Ovary (tissue), 9 donors: ENCODE data around the gene CNNM2. TPM values are rescaled to one million over a fixed set of nuclear protein-coding genes. Genes with fewer than 3 reads are reported as not detected.
"Not testable (repeated sequence)": the region's sequence is repeated elsewhere in the genome, so short reads cannot be mapped to it uniquely, and the experiment has no call there.

Source experiments
- DNase-seq, 5 donors: peaks; one replicate each; pipeline ENCODE4 v3.0.0-alpha.2; 2019 to 2020
- H3K27ac ChIP-seq, 2 donors: fragments of 200-600 bp; one replicate each; pipeline versions ENCODE4 v1.5.1 to v1.8.0; 2019 to 2022
- H3K27me3 ChIP-seq: fragments of 200-600 bp; one replicate; pipeline ENCODE4 v1.8.0; 2022
- H3K36me3 ChIP-seq: fragments of 200-600 bp; sonication (generic); one replicate; pipeline ENCODE4 v1.5.1; 2019
- H3K4me1 ChIP-seq: one replicate; pipeline ENCODE4 v1.8.1; 2013; ENCODE audit warnings: mild to moderate bottlenecking, moderate library complexity; ENCODE audit not compliant: insufficient read depth
- H3K4me3 ChIP-seq: fragments of 200-600 bp; sonication (generic); one replicate; pipeline ENCODE4 v1.5.1; 2017
- H3K9me3 ChIP-seq, 2 donors: fragments of 200-600 bp in 1 of 2; sonication (generic) in 1 of 2; one replicate each; pipeline versions ENCODE4 v1.5.1 to v1.8.1; 2013 to 2019; ENCODE audit warnings: mild to moderate bottlenecking in 1 of 2, moderate library complexity in 1 of 2
- EP300 ChIP-seq: sonication (generic); formaldehyde crosslinking; IDR thresholded peaks from one replicate; pipeline ENCODE4 v1.6.1; 2017; ENCODE audit warnings: antibody characterized with exemption
- POLR2A ChIP-seq: fragments of 450-650 bp; IDR thresholded peaks from one replicate; pipeline ENCODE4 v1.6.1; 2017; ENCODE audit warnings: antibody characterized with exemption, mild to moderate bottlenecking, moderate library complexity
- WGBS, 3 donors: extraction: QIAGEN DNeasy Blood & Tissue Kit in 1 of 3; methylation state at CpG; one replicate each; pipeline versions ENCODE4 v1.1.5 to v1.1.7; 2013 to 2017; 5-methylcytosine and 5-hydroxymethylcytosine counted together
- intact Hi-C, 4 donors: fragments of 100-400 bp; cut with DNase I; formaldehyde crosslinking; loops; one replicate each; pipeline versions ENCODE4 v1.11.0 to v1.15.1; 2022 to 2023
- polyA plus RNA-seq, 2 donors: library from polyadenylated mRNA; stranded (reverse); fragments of 200-250 nt in 1 of 2; fragments of 350-450 nt in 1 of 2; fragmentation: Illumina TruSeq in 1 of 2; extraction: RNeasy Lipid Tissue Mini Kit (QIAGEN cat#74804) in 1 of 2; gene quantifications; one replicate each; pipeline ENCODE4 v1.2.3, GENCODE V29; 2013 to 2014
- total RNA-seq, 7 donors: library from RNA; depleted of rRNA in 2 of 7; stranded (reverse); fragments of >200 nt in 2 of 7; fragmentation: NEBNext Ultra II Directional in 3 of 7; extraction: Animal tissue kit (Norgen Biotek cat#: 25700) in 3 of 7; gene quantifications; one replicate each; pipeline versions ENCODE4 v1.1.0 to v1.2.4, GENCODE V29; 2016 to 2023
- TF ChIP-seq, protein P1 (sequence below), 3 donors: fragments of 450-650 bp in 2 of 3; fragments of 200-600 bp in 1 of 3; IDR thresholded peaks; one replicate each; pipeline versions ENCODE4 v1.5.1 to v1.8.0; 2016 to 2022; ENCODE audit warnings: antibody characterized with exemption in 3 of 3, mild to moderate bottlenecking in 1 of 3
- donor health status: DM: no; HTN: no; CAD: no; lungs with moderate emphysema.
- donor health status: DM: no; HTN: no; CAD: no.
- donor health status: Bipolar disorder and iron deficiency.
- donor health status: DM: yes; HTN: yes; CAD: no.
- donor health status: DM: no; HTN: no; CAD: no.
- donor health status: DM: yes; HTN: yes; CAD: no.

CNNM2 gene
- total and polyA plus RNA-seq, 9 donors, result 5.4 to 15.0 (median 8.9) TPM

DNA sequence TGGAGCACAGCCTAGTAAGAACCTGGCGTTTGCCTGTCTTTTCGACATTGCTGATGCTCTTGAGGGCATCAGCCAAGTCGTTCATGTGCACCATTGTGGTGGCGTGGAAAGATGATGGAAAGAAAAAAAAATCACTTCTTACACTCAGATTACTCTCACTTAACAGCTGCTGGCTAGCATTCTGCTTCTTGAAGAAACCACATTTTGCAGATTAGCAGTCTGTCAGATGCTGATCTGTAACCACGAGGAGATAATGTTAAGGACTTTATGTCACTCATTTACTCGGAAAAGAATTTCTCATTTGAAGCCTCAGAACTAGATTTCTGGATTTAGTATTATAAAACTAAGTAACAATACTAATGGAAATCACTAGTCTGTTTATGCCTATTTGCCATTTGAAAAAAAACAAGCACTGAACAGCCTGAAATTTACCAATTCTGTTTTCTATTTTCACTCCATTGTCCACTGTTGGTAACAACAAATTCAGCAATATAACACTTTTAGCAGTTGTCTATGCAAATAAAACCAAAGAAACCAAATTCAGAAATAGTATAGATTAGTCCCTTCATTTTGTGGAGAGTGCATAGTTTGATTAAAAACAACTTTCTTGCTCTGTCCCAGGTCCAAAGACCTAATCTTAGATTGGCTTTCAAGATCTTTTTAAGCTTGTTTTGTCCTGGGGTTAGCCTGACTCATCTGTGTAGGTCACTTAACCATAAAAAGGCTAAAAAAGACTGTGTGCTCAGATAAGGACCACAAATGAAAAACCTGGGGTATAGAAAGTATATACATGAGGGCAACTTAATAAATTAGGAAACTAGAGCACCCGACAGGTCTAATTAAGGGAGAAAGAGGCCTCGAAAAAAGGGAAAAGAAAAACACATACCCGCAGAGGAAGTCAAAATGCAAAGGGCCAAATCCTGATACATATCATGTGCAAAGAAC, 207.5 kb downstream of the CNNM2 start:
- Histone ChIP-seq H3K36me3 (no peaks in the 10 kb centered on the region), H3K4me1 (peaks cover 1% of the 10 kb centered on the region), H3K27ac (no peak overlapping the region), H3K9me3 (no peaks in the 10 kb centered on the region), H3K27me3 (no peaks in the 10 kb centered on the region), H3K4me3 (no peak overlapping the region)
- TF ChIP-seq EP300, result no peak
- TF ChIP-seq, protein P1, sequence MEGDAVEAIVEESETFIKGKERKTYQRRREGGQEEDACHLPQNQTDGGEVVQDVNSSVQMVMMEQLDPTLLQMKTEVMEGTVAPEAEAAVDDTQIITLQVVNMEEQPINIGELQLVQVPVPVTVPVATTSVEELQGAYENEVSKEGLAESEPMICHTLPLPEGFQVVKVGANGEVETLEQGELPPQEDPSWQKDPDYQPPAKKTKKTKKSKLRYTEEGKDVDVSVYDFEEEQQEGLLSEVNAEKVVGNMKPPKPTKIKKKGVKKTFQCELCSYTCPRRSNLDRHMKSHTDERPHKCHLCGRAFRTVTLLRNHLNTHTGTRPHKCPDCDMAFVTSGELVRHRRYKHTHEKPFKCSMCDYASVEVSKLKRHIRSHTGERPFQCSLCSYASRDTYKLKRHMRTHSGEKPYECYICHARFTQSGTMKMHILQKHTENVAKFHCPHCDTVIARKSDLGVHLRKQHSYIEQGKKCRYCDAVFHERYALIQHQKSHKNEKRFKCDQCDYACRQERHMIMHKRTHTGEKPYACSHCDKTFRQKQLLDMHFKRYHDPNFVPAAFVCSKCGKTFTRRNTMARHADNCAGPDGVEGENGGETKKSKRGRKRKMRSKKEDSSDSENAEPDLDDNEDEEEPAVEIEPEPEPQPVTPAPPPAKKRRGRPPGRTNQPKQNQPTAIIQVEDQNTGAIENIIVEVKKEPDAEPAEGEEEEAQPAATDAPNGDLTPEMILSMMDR (IDR thresholded peaks at IDR 0.05), result no peak
- no peak for TF ChIP-seq POLR2A
- intact Hi-C loops, result no loop called here
- DNase-seq, result no peak
- 74 to 80% (median 77%) methylated on average over 9 of the region's 9 CpGs for WGBS, 3 donors

DNA sequence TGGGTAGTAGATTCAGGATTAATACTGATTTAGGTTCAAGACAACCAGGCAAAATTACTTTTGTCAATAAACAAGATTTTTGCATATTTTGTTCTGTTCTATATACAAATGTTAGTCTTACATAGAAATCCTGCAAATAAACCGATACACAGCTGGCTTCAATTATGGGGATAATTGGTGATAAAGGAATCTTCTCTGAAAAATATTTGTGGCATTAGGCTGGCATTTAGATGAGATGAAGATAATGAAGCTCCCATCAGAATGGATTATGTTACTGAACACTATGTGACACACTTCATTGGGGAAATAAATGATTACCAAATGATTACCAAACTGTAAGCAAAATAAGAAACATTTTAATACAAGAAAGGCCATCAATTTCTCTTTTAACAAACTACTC, 209.1 kb downstream of the CNNM2 start:
- Histone ChIP-seq H3K4me3 (no peak overlapping the region), H3K36me3 (no peaks in the 10 kb centered on the region), H3K9me3 (no peaks in the 10 kb centered on the region), H3K27me3 (no peaks in the 10 kb centered on the region), H3K4me1 (peaks cover 1% of the 10 kb centered on the region), H3K27ac (no peak overlapping the region)
- intact Hi-C loops, result no loop called here
- WGBS, 3 donors, result 92 to 96% (median 94%) methylated on average over 1 of the region's 1 CpG
- DNase-seq, result no peak
- TF ChIP-seq POLR2A, result no peak
- TF ChIP-seq, protein P1 (IDR thresholded peaks at IDR 0.05), result no peak
- TF ChIP-seq EP300, result no peak

DNA sequence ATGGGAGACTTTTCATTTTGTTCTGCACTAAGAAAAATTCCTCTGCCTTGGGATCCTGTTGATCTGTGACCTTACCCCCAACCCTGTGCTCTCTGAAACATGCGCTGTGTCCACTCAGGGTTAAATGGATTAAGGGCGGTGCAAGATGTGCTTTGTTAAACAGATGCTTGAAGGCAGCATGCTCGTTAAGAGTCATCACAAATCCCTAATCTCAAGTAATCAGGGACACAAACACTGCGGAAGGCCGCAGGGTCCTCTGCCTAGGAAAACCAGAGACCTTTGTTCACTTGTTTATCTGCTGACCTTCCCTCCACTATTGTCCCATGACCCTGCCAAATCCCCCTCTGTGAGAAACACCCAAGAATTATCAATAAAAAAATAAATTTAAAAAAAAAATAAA, 212.1 kb downstream of the CNNM2 start:
- DNase-seq, H3K36me3 ChIP-seq, H3K27me3 ChIP-seq, intact Hi-C loops, H3K4me1 ChIP-seq, H3K4me3 ChIP-seq, H3K9me3 ChIP-seq, H3K27ac ChIP-seq: not testable (repeated sequence)
- 79 to 88% (median 88%) methylated on average over 3 to 5 of the region's 5 CpGs for WGBS, 3 donors

DNA sequence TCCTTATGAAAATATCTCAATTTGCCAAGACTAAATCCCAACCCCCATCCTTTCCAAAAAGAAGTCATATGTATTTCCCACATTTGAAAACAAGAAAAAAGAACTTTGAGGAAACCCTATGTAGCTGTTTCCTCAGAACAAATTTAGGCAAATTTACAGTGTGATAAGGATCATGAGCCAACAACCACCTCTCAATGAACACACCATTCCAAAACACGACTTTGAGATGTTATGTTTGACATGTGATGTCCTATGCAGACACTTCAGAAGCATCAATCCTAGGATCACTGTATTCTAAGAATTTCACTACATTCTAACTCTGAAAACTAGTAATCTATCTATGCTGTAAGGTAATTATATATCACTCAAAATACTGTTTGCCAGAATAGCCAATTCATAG, 212.8 kb downstream of the CNNM2 start:
- no peak for DNase-seq
- Histone ChIP-seq H3K4me1 (peaks cover 3% of the 10 kb centered on the region), H3K27ac (no peak overlapping the region), H3K9me3 (no peaks in the 10 kb centered on the region), H3K27me3 (no peaks in the 10 kb centered on the region), H3K4me3 (no peak overlapping the region), H3K36me3 (no peaks in the 10 kb centered on the region)
- intact Hi-C loops, result no loop called here
- WGBS, 3 donors, result 71 to 88% (median 86%) methylated on average over 1 of the region's 1 CpG
- no peak for TF ChIP-seq POLR2A

DNA sequence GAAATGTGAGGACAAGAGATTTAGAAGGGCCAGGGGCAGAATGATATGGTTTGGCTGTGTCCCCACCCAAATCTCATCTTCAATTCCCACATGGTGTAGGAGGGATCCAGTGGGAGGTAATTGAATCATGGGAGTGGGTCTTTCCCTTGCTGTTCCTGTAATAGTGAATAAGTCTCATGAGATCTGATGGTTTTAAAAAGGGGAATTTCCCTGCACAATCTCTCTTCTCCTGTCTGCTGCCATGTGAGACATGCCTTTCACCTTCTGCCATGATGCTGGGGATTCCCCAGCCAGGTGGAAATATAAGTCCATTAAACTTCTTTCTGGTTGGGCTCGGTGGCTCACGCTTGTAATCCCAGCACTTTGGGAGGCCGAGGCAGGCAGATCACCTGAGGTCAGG, 217.1 kb downstream of the CNNM2 start:
- WGBS, 3 donors, result 92 to 100% (median 97%) methylated on average over 3 of the region's 3 CpGs
- H3K27ac ChIP-seq, H3K36me3 ChIP-seq, H3K4me3 ChIP-seq, DNase-seq, intact Hi-C loops, H3K27me3 ChIP-seq, H3K9me3 ChIP-seq, H3K4me1 ChIP-seq: not testable (repeated sequence)

DNA sequence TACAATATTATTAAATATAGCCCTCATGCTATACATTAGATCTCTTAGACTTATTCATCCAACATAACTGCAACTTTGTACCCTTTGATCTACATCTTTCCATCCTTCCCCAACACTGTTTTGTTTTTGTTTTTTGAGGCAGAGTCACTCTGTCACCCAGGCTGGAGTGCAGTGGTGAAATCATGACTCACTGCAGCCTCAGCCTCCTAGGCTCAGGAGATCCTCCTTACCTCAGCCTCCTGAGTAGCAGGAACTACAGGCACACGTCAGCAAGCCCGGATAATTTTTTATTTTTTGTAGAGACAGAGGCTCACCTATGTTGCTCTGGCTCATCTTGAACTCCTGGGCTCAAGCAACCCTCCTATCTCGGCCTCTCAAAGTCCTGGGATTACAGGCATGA, 221.7 kb downstream of the CNNM2 start:
- intact Hi-C loops, result no loop called here
- Histone ChIP-seq H3K9me3 (no peaks in the 10 kb centered on the region), H3K27ac (no peak overlapping the region), H3K36me3 (no peaks in the 10 kb centered on the region), H3K27me3 (no peaks in the 10 kb centered on the region), H3K4me1 (peaks cover 6% of the 10 kb centered on the region), H3K4me3 (no peak overlapping the region)
- no peak for DNase-seq
- WGBS, 3 donors, result 91 to 96% (median 95%) methylated on average over 3 of the region's 3 CpGs
- TF ChIP-seq EP300 (no peak), POLR2A (no peak)
- TF ChIP-seq, protein P1 (IDR thresholded peaks at IDR 0.05), result no peak
